Loucy (cell line): ENCODE results near the gene PGR.

Experiments
- H2AFZ ChIP-seq: fragments of 200-600 bp; sonication (generic); 2 replicates; pipeline ENCODE4 v1.6.0; 2016; ENCODE audit warnings: antibody characterized with exemption, mild to moderate bottlenecking, low read length, moderate library complexity
- H3F3A ChIP-seq: fragments of 200-600 bp; 2 replicates; pipeline ENCODE4 v1.6.0; 2016; ENCODE audit warnings: antibody characterized with exemption, low read depth, mild to moderate bottlenecking
- H3K27me3 ChIP-seq: fragments of 200-600 bp; sonication (generic); 2 replicates; pipeline ENCODE4 v1.6.1; 2014; ENCODE audit warnings: low read length, mild to moderate bottlenecking; ENCODE audit not compliant: insufficient read depth, poor library complexity, severe bottlenecking
- H3K36me3 ChIP-seq: fragments of 200-600 bp; sonication (generic); 2 replicates; pipeline ENCODE4 v1.6.1; 2016; ENCODE audit warnings: low read length; ENCODE audit not compliant: insufficient read depth
- H3K4me1 ChIP-seq: fragments of 200-600 bp; sonication (generic); 2 replicates; pipeline ENCODE4 v1.5.1; 2014; ENCODE audit warnings: low read length, mild to moderate bottlenecking; ENCODE audit not compliant: insufficient read depth, poor library complexity, severe bottlenecking
- H3K4me2 ChIP-seq: fragments of 200-600 bp; sonication (generic); 2 replicates; pipeline ENCODE4 v1.6.0; 2014; ENCODE audit warnings: antibody characterized with exemption, low read length, low read depth, mild to moderate bottlenecking; ENCODE audit not compliant: poor library complexity, severe bottlenecking
- H3K4me3 ChIP-seq: fragments of 200-600 bp; sonication (generic); 2 replicates; pipeline ENCODE4 v1.5.1; 2014; ENCODE audit warnings: low read length, mild to moderate bottlenecking, mixed read lengths; ENCODE audit not compliant: poor library complexity, severe bottlenecking
- H3K79me2 ChIP-seq: fragments of 200-600 bp; sonication (generic); 2 replicates; pipeline ENCODE4 v1.6.1; 2014; ENCODE audit warnings: low read length; ENCODE audit not compliant: insufficient read depth
- H3K9ac ChIP-seq: fragments of 200-600 bp; sonication (generic); 2 replicates; pipeline ENCODE4 v1.6.0; 2014; ENCODE audit warnings: mild to moderate bottlenecking, low read depth, low read length, moderate library complexity; ENCODE audit not compliant: poor library complexity, severe bottlenecking
- H3K9me2 ChIP-seq: fragments of 200-600 bp; sonication (generic); replicated peaks from 2 replicates; pipeline ENCODE4 v1.6.1; 2016; ENCODE audit warnings: low read depth, low read length, mixed read lengths
- H3K9me3 ChIP-seq: fragments of 200-600 bp; sonication (generic); 2 replicates; pipeline ENCODE4 v1.6.1; 2014; ENCODE audit warnings: mild to moderate bottlenecking, antibody characterized with exemption, low read length, low read depth; ENCODE audit not compliant: insufficient read depth
- H4K20me1 ChIP-seq: fragments of 200-600 bp; sonication (generic); 2 replicates; pipeline ENCODE4 v1.6.0; 2014; ENCODE audit warnings: antibody characterized with exemption, low read length, mild to moderate bottlenecking; ENCODE audit not compliant: insufficient read depth, poor library complexity, severe bottlenecking
- CTCF ChIP-seq: fragments of 200-600 bp; sonication (generic); conservative IDR thresholded peaks from 2 replicates; pipeline ENCODE4 v1.5.1; 2014; ENCODE audit warnings: mild to moderate bottlenecking, antibody characterized with exemption, low read length
- EZH2phosphoT487 ChIP-seq: fragments of 200-600 bp; IDR thresholded peaks from 2 replicates; pipeline ENCODE4 v1.6.1; 2018; ENCODE audit warnings: antibody characterized with exemption, mild to moderate bottlenecking, moderate library complexity, borderline replicate concordance

Gene PGR

GRCh38 chr11:101053492-101053891 lies 76.1 kb downstream of the PGR start:
- no peak overlapping the region for H3K9ac ChIP-seq
- H3K79me2 ChIP-seq = no peaks in the 10 kb centered on the region
- TF ChIP-seq EZH2phosphoT487 (no peak), CTCF (no peak)
- H3K36me3 ChIP-seq = no peaks in the 10 kb centered on the region
- no peaks in the 10 kb centered on the region for H3F3A ChIP-seq
- H3K27me3 ChIP-seq = no peaks in the 10 kb centered on the region
- H3K4me1 ChIP-seq = no peaks in the 10 kb centered on the region
- H3K4me2 ChIP-seq = no peak overlapping the region
- H2AFZ ChIP-seq = no peak overlapping the region
- no peaks in the 10 kb centered on the region for H4K20me1 ChIP-seq
- no peaks in the 10 kb centered on the region for H3K9me3 ChIP-seq
- H3K4me3 ChIP-seq = no peak overlapping the region
- no peaks in the 10 kb centered on the region for H3K9me2 ChIP-seq

DNA sequence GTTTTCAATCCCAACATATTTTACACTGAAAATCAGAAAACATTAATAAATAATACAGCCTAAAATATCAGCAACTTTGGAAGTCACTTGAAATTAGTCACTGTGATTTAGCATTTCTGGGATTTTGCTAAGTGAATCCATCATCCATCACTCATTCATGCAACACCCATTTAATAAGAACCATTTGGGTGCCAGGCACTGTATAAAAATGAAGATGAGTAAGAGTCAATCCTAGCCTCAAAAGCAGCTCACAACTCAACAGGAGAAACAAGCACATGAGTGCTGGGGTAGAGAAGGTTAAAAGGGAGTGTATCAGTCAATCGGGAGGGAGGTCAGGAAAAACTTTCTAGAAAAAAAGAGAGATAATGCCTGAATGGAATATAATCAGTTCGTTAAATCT lies 77.9 kb downstream of the PGR start:
- Histone ChIP-seq H3K4me2 (no peak overlapping the region), H3K4me3 (no peak overlapping the region), H3F3A (no peaks in the 10 kb centered on the region), H3K9ac (no peak overlapping the region), H3K4me1 (no peaks in the 10 kb centered on the region), H2AFZ (no peak overlapping the region), H3K9me2 (no peaks in the 10 kb centered on the region), H3K36me3 (no peaks in the 10 kb centered on the region), H3K79me2 (no peaks in the 10 kb centered on the region), H4K20me1 (no peaks in the 10 kb centered on the region), H3K27me3 (no peaks in the 10 kb centered on the region), H3K9me3 (no peaks in the 10 kb centered on the region)
- TF ChIP-seq CTCF (no peak), EZH2phosphoT487 (no peak)

DNA sequence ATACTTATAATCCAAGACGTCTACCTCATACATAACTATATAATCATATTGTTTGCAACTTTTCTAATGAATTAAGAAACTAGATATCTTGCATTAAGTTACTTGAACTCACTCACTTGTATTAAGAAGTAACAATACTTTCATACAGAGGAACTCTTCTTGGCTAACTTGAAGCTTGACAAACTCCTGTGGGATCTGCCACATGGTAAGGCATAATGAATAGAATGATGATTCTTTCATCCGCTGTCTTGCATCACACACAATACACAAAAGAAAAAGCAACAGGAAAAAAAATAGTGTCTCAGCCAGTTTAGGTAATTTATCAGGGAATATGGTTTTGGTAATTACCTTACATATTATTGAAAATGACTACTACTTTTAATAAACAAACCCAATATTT lies 79.8 kb downstream of the PGR start:
- Histone ChIP-seq H3K9me3 (no peaks in the 10 kb centered on the region), H4K20me1 (no peaks in the 10 kb centered on the region), H3K27me3 (no peaks in the 10 kb centered on the region), H3K4me3 (no peak overlapping the region), H3K4me2 (no peak overlapping the region), H3F3A (no peaks in the 10 kb centered on the region), H3K79me2 (no peaks in the 10 kb centered on the region), H3K36me3 (no peaks in the 10 kb centered on the region), H3K9ac (no peak overlapping the region), H3K4me1 (no peaks in the 10 kb centered on the region), H2AFZ (no peak overlapping the region), H3K9me2 (no peaks in the 10 kb centered on the region)
- no peak for TF ChIP-seq CTCF
- TF ChIP-seq EZH2phosphoT487 = no peak
